RPMI7951 (cell line): Measurements from ENCODE around the gene CTBP2. TPM values are rescaled to one million over a fixed set of nuclear protein-coding genes. Genes with fewer than 3 reads are reported as not detected.

ENCODE experiments used
- DNase-seq: peaks from one replicate; pipeline ENCODE4 v3.0.0-alpha.2; 2012; ENCODE audit warnings: low read depth
- total RNA-seq: library from RNA; depleted of rRNA; stranded (reverse); fragments of >200 nt; shearing (Covaris generic); gene quantifications from 2 replicates; pipeline ENCODE4 v1.2.3, GENCODE V29; 2014

Gene CTBP2
- total RNA-seq, 1 experiment from 2014 or later: 45.4 TPM

DNA sequence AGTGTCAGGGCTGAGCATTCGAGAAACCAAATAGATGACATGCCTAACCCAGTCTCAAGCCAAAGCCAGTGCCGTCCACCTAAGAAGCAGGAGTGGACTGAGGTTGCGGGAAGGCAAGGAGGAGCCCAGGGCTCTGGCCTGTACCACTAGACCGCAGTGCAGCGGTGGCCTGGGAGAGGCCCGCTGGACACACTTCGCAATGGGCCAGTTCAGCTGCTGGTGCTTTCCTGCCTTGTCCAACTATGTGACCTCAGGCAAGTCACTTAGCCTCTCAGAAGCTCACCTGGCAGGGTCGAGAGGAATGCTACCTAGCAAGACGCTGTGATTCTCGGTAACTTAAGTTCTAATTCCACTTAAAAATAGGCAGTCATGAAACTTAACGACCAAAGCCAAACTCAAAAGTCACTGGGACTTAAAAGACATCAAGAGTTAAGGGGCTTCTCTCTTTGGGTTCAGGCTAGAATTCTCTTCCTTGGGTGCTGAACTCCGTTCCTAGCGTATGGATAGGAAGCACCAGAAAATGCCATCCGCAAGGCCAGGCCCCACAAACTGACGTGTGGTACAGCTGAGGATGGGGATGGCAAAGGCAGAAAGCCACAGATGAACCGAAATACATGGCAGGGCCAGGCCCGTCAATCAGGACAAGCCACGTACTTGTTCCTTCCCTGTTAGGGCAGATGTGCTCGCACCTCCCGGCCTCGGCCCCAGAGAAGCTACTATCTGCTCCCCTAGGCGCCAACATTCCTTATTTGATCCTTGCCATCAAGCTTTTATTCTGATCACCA is 34.2 kb downstream of the CTBP2 start:
- no peak for DNase-seq

GRCh38 chr10:125124907-125125306 is 35.5 kb downstream of the CTBP2 start:
- peak; percentile 9 for DNase-seq

DNA sequence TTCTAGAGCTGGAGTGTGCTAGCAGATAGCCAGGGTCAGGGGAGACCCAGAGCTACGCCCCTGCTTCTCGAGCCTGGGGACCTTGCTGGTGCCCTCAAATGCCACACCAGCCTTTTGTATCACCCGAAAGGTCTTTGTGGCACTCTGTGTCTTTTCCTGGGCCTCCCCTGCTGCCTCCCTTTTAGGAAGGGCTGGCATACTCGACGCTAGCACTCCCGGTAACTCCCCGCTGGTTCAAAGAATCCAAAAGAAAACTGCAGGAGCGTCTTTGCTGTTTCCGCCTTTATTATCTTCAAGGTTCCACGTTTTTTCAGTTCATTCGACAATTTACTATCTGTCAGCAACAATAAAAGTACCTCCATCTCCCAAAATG is 36.3 kb downstream of the CTBP2 start:
- DNase-seq: no peak

- DNase-seq: peak; percentile 96
These were observed 36.8 kb downstream of the CTBP2 start for GRCh38 chr10:125123476-125124114.

- no peak for DNase-seq
These were observed 37.8 kb downstream of the CTBP2 start for GRCh38 chr10:125122566-125122965.

- DNase-seq: no peak
These were observed 39.4 kb downstream of the CTBP2 start for GRCh38 chr10:125121003-125121402.

DNA sequence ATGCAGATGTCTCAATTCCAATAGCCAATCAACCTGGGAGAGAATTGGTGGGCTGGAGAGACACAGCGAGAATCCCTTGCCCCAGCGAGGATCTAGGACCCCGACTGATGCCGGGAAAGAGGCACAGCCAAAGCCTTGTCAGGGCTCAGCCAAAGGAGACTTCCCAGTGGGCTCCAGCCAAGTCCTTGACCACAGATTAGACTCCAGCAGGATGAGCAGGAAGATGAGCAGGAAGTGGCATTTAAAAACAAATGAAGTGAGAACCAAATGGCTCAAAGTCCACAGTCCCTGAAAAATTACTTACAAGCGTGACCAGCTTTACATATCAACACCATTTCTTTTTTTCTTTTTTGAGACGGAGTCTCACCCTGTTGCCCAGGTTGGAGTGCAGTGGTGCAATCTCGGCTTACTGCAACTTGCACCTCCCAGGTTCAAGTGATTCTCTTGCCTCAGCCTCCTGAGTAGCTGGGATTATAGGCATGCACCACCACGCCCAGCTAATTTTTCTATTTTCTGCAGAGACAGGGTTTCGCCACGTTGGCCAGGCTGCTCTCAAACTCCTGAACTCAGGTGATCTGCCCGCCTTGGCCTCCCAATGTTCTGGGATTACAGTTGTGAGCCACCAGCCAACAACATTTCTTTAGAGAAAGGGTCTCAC is 40.2 kb downstream of the CTBP2 start:
- DNase-seq: peak; percentile 86

DNA sequence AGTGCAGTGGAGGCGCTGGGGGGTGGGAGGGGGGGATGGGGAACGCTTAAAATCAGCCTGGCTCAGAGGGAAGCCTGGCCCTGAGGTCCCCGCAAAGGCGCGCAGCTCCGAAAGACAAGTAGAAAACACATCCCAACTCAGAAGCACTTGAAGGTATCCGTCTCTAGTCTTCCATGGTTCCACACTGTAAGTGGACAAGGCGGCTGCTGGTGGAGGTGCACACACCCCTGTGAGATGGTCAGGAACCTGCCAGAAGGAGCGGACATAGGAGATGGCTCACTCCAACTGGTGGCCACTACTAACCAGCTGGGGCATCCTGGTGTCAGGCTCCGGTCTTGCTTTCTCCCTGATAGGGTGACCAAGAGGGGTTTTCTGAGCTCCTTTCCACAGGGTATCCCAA is 41.7 kb downstream of the CTBP2 start:
- DNase-seq: no peak

DNA sequence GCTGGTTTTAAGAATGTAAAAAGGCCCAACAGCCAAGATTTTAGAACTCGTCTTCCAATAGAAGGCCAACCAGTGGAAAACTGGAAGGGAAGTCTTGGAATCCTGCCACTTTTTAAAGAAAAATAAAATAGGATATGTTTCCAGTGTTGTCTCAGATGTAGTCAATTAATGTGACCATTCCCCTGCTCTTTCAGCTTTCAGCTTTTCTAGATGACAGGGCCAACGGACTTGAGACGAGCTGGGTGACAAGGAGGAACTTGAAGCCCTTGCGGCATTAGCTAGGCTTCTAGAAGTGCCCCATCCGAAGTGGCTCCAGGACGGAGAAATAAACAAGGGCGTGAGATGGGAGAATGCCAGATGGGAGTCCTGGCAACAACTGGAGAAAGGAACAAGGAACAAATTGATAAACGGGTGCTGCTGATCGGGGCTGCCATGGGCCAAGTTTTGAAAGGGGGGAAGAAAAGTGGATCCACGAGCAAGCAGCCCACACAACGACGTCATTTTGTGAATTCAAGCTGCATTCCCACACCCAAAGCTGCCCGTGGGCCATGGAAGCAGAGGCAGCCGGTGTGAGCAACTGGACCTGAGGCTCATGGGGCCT is 42.3 kb downstream of the CTBP2 start:
- no peak for DNase-seq

DNA sequence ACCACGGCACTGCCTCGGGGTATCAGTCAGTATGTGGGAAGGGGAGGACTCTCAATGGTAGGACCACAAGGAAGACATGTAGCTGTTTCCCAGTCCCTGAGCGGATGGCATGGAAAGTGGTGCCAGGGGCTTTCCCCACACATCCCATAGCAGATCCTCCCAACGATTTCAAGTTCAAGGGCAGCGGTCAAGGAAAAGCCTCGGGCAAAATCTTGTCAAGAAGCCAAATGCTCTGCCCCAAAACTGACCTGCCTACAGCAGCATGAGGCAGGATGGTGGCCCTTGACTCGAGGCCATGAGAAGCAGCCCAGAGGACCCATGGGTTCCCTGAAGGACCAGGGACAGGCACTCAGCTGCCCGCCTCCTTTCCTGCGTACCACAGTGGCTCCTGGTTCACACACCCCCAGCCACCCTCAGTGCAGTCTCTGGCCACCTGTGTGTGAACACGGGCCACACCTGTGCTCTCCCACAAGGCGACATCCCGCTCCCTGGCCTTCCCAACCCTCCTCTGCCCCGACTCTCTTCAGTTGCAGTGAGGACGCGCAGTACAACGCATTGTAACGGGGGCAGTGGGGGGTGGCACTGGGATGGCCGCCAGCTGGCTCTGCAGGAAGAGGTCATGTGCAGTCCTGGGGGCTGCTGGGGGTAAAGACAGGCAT is 43.6 kb downstream of the CTBP2 start:
- DNase-seq: peak; percentile 50

- DNase-seq: no peak
These were observed 44.2 kb downstream of the CTBP2 start for GRCh38 chr10:125116041-125116649.

GRCh38 chr10:125115409-125115808 is 45.0 kb downstream of the CTBP2 start:
- DNase-seq: no peak

- DNase-seq: no peak
These were observed 45.5 kb downstream of the CTBP2 start for GRCh38 chr10:125114761-125115391.

GRCh38 chr10:125113691-125114371 is 46.5 kb downstream of the CTBP2 start:
- no peak for DNase-seq

GRCh38 chr10:125112697-125113494 is 47.5 kb downstream of the CTBP2 start:
- no peak for DNase-seq

- DNase-seq: no peak
These were observed 49.1 kb downstream of the CTBP2 start for GRCh38 chr10:125111118-125111727.

GRCh38 chr10:125107965-125108580 is 52.3 kb downstream of the CTBP2 start:
- no peak for DNase-seq

- DNase-seq: no peak
These were observed 53.0 kb downstream of the CTBP2 start for GRCh38 chr10:125107166-125107949.
